ENCODE results near the gene TMC1.

- TF ChIP-seq, protein P1, sequence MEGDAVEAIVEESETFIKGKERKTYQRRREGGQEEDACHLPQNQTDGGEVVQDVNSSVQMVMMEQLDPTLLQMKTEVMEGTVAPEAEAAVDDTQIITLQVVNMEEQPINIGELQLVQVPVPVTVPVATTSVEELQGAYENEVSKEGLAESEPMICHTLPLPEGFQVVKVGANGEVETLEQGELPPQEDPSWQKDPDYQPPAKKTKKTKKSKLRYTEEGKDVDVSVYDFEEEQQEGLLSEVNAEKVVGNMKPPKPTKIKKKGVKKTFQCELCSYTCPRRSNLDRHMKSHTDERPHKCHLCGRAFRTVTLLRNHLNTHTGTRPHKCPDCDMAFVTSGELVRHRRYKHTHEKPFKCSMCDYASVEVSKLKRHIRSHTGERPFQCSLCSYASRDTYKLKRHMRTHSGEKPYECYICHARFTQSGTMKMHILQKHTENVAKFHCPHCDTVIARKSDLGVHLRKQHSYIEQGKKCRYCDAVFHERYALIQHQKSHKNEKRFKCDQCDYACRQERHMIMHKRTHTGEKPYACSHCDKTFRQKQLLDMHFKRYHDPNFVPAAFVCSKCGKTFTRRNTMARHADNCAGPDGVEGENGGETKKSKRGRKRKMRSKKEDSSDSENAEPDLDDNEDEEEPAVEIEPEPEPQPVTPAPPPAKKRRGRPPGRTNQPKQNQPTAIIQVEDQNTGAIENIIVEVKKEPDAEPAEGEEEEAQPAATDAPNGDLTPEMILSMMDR (conservative IDR thresholded peaks at IDR 0.05; ENCODE audit: low read length): no peak
- TF ChIP-seq EZH2phosphoT487 (IDR thresholded peaks at IDR 0.05; ENCODE audit: borderline replicate concordance): no peak
Measured at GRCh38 chr9:72758944-72759343, 237.5 kb downstream of the TMC1 start.
